Natural killer cell treated with Interleukin-12 subunit alpha and Interleukin-12 subunit beta and Interleukin-15 and Interleukin-18, amount 100 ng/mL, for 72 hours (primary cell): ENCODE results near the gene CAMK2G. TPM values are rescaled to one million over a fixed set of nuclear protein-coding genes. Genes with fewer than 3 reads are reported as not detected.

Experiments used
- ATAC-seq, 2 donors: fragments of 150-1000 bp; cut with Tn5 transposase in 1 of 2; sonication (Bioruptor Pico), chemical (Tn5 transposase) in 1 of 2; 2 replicates each; pipeline ENCODE4 v1.10.0; 2021
- DNase-seq: peaks from one replicate; pipeline ENCODE4 v3.0.0; 2022; ENCODE audit warnings: low spot score
- H3K27ac Mint-ChIP-seq, 2 donors: 1 replicate in 1 of 2; 2 replicates in 1 of 2; pipeline ENCODE4 v1.8.0; 2022; ENCODE audit warnings: mixed read lengths in 2 of 2, mild to moderate bottlenecking in 1 of 2, moderate library complexity in 1 of 2
- H3K27me3 Mint-ChIP-seq, 2 donors: 1 replicate in 1 of 2; 2 replicates in 1 of 2; pipeline ENCODE4 v1.8.0; 2022; ENCODE audit warnings: mixed read lengths in 2 of 2
- H3K36me3 Mint-ChIP-seq: one replicate; pipeline ENCODE4 v1.8.0; 2022; ENCODE audit warnings: mixed read lengths
- H3K4me1 Mint-ChIP-seq, 2 donors: 1 replicate in 1 of 2; 2 replicates in 1 of 2; pipeline ENCODE4 v1.8.0; 2022; ENCODE audit warnings: low read depth in 2 of 2, mixed read lengths in 2 of 2, mild to moderate bottlenecking in 1 of 2
- H3K4me3 Mint-ChIP-seq: one replicate; pipeline ENCODE4 v1.8.0; 2022; ENCODE audit warnings: mixed read lengths
- H3K9me3 Mint-ChIP-seq: 2 replicates; pipeline ENCODE4 v1.8.0; 2022; ENCODE audit warnings: mixed read lengths
- total RNA-seq, 2 donors: library from RNA; stranded (reverse); gene quantifications; one replicate each; pipeline ENCODE4 v1.2.3, GENCODE V29; 2022

Gene CAMK2G
- total RNA-seq, 2 donors from 2014 or later, result 6.9 to 15.3 TPM

GRCh38 chr10:73881221-73881919, 7.0 kb upstream of the CAMK2G start:
- Mint-ChIP-seq H3K4me1 (peaks cover 20 to 29% of the 10 kb centered on the region in 2 donors), H3K27me3 (peaks cover 6 to 13% of the 10 kb centered on the region in 2 donors), H3K36me3 (no peaks in the 10 kb centered on the region), H3K9me3 (no peaks in the 10 kb centered on the region), H3K27ac (no peak overlapping the region), H3K4me3 (no peak overlapping the region)
- DNase-seq (no peak), ATAC-seq (no peak)

- Mint-ChIP-seq H3K27me3 (peaks cover 6 to 11% of the 10 kb centered on the region in 2 donors), H3K4me1 (peaks cover 21 to 27% of the 10 kb centered on the region in 2 donors), H3K9me3 (no peaks in the 10 kb centered on the region), H3K36me3 (no peaks in the 10 kb centered on the region), H3K27ac (peak overlapping the region in 1 of 2 donors; percentile 28), H3K4me3 (peak overlapping the region; percentile 3)
- peak; percentile 96 for ATAC-seq
- peak; percentile 91 for DNase-seq
These were observed 5.2 kb upstream of the CAMK2G start for GRCh38 chr10:73879296-73880173.

- ATAC-seq (no peak), DNase-seq (no peak)
- peaks cover 6 to 11% of the 10 kb centered on the region in 2 donors for H3K27me3 Mint-ChIP-seq
- no peaks in the 10 kb centered on the region for H3K36me3 Mint-ChIP-seq
- peaks cover 21 to 27% of the 10 kb centered on the region in 2 donors for H3K4me1 Mint-ChIP-seq
- H3K9me3 Mint-ChIP-seq, result no peaks in the 10 kb centered on the region
- H3K27ac Mint-ChIP-seq, result no peak overlapping the region
- no peak overlapping the region for H3K4me3 Mint-ChIP-seq
These were observed 4.0 kb upstream of the CAMK2G start for GRCh38 chr10:73878365-73878764.

GRCh38 chr10:73877533-73878160, 3.3 kb upstream of the CAMK2G start:
- Mint-ChIP-seq H3K27me3 (peaks cover 6 to 11% of the 10 kb centered on the region in 2 donors), H3K27ac (peak overlapping the region in 1 of 2 donors; percentile 59), H3K4me1 (peaks cover 27 to 34% of the 10 kb centered on the region in 2 donors), H3K4me3 (no peak overlapping the region), H3K9me3 (no peaks in the 10 kb centered on the region), H3K36me3 (no peaks in the 10 kb centered on the region)
- no peak for DNase-seq
- ATAC-seq, result no peak

- no peaks in the 10 kb centered on the region for H3K9me3 Mint-ChIP-seq
- no peak overlapping the region for H3K4me3 Mint-ChIP-seq
- no peaks in the 10 kb centered on the region for H3K36me3 Mint-ChIP-seq
- H3K27ac Mint-ChIP-seq, result no peak overlapping the region
- DNase-seq, result no peak
- peaks cover 6 to 11% of the 10 kb centered on the region in 2 donors for H3K27me3 Mint-ChIP-seq
- peaks cover 31 to 37% of the 10 kb centered on the region in 2 donors for H3K4me1 Mint-ChIP-seq
- no peak for ATAC-seq
These were observed 2.6 kb upstream of the CAMK2G start for GRCh38 chr10:73876971-73877370.

GRCh38 chr10:73876566-73876965, 2.2 kb upstream of the CAMK2G start:
- peaks cover 6 to 11% of the 10 kb centered on the region in 2 donors for H3K27me3 Mint-ChIP-seq
- ATAC-seq, result no peak
- no peak for DNase-seq
- peaks cover 33 to 37% of the 10 kb centered on the region in 2 donors for H3K4me1 Mint-ChIP-seq
- H3K4me3 Mint-ChIP-seq, result no peak overlapping the region
- no peaks in the 10 kb centered on the region for H3K9me3 Mint-ChIP-seq
- H3K36me3 Mint-ChIP-seq, result no peaks in the 10 kb centered on the region
- no peak overlapping the region for H3K27ac Mint-ChIP-seq

GRCh38 chr10:73876157-73876556, 1.8 kb upstream of the CAMK2G start:
- H3K36me3 Mint-ChIP-seq, result no peaks in the 10 kb centered on the region
- no peak for DNase-seq
- H3K9me3 Mint-ChIP-seq, result no peaks in the 10 kb centered on the region
- peaks cover 35 to 37% of the 10 kb centered on the region in 2 donors for H3K4me1 Mint-ChIP-seq
- no peak for ATAC-seq
- no peak overlapping the region for H3K27ac Mint-ChIP-seq
- peaks cover 6 to 11% of the 10 kb centered on the region in 2 donors for H3K27me3 Mint-ChIP-seq
- no peak overlapping the region for H3K4me3 Mint-ChIP-seq

GRCh38 chr10:73875139-73875475, 752 bp upstream of the CAMK2G start:
- Mint-ChIP-seq H3K4me3 (peak overlapping the region; percentile 88), H3K9me3 (no peaks in the 10 kb centered on the region), H3K4me1 (peaks cover 35 to 46% of the 10 kb centered on the region in 2 donors), H3K27ac (peak overlapping the region in 1 of 2 donors; percentile 51), H3K27me3 (peaks cover 6 to 7% of the 10 kb centered on the region in 2 donors), H3K36me3 (no peaks in the 10 kb centered on the region)
- DNase-seq (no peak), ATAC-seq (peak; percentile 46 to 63)

- Mint-ChIP-seq H3K27me3 (peaks cover 4 to 6% of the 10 kb centered on the region in 2 donors), H3K27ac (no peak overlapping the region), H3K4me3 (peak overlapping the region; percentile 88), H3K9me3 (no peaks in the 10 kb centered on the region), H3K4me1 (peaks cover 23 to 35% of the 10 kb centered on the region in 2 donors), H3K36me3 (no peaks in the 10 kb centered on the region)
- DNase-seq (no peak), ATAC-seq (peak; percentile 1 to 12)
These were observed 528 bp downstream of the CAMK2G start for GRCh38 chr10:73873838-73874215.

- DNase-seq, result no peak
- no peaks in the 10 kb centered on the region for H3K9me3 Mint-ChIP-seq
- peak overlapping the region; percentile 0 to 21 for H3K27ac Mint-ChIP-seq
- peak overlapping the region; percentile 75 for H3K4me3 Mint-ChIP-seq
- H3K4me1 Mint-ChIP-seq, result peaks cover 23 to 35% of the 10 kb centered on the region in 2 donors
- peaks cover 4 to 6% of the 10 kb centered on the region in 2 donors for H3K27me3 Mint-ChIP-seq
- no peaks in the 10 kb centered on the region for H3K36me3 Mint-ChIP-seq
- no peak for ATAC-seq
These were observed 1.1 kb downstream of the CAMK2G start for GRCh38 chr10:73873142-73873837.

GRCh38 chr10:73872190-73872710, 2.1 kb downstream of the CAMK2G start:
- Mint-ChIP-seq H3K9me3 (no peaks in the 10 kb centered on the region), H3K4me1 (peaks cover 15 to 33% of the 10 kb centered on the region in 2 donors), H3K27ac (peak overlapping the region; percentile 21 to 28), H3K36me3 (no peaks in the 10 kb centered on the region), H3K4me3 (peak overlapping the region; percentile 75), H3K27me3 (peaks cover 0 to under 1% of the 10 kb centered on the region in 2 donors)
- no peak for ATAC-seq
- DNase-seq, result no peak

GRCh38 chr10:73871295-73872189, 2.8 kb downstream of the CAMK2G start:
- H3K4me1 Mint-ChIP-seq, result peaks cover 19 to 37% of the 10 kb centered on the region in 2 donors
- ATAC-seq, result no peak
- H3K27ac Mint-ChIP-seq, result peak overlapping the region; percentile 21 to 32

More at GRCh38 chr10:73871295-73872189, 2.8 kb downstream of the CAMK2G start:
- DNase-seq, result no peak
- peak overlapping the region; percentile 75 for H3K4me3 Mint-ChIP-seq
- no peaks in the 10 kb centered on the region for H3K9me3 Mint-ChIP-seq
- no peaks in the 10 kb centered on the region for H3K27me3 Mint-ChIP-seq
- H3K36me3 Mint-ChIP-seq, result no peaks in the 10 kb centered on the region
